Activated naive CD4-positive, alpha-beta T cell treated with anti-CD3 and anti-CD28 coated beads, Interleukin-2, amount 10 ng/mL, durations not matched to agents 7 days and 5 days (primary cell): ENCODE measurements around the gene FECH.

Experiments used
- CTCF ChIA-PET: fragments of 350-600 bp; sonication (Branson Sonifier 250); formaldehyde crosslinking; loops from one replicate; lab custom pipeline; 2021; ENCODE audit warnings: antibody characterized with exemption; lab: Charles Lee
- DNase-seq: peaks from one replicate; pipeline ENCODE4 v3.0.0-alpha.2; 2020
- H3K27ac Mint-ChIP-seq: one replicate; pipeline ENCODE4 v1.8.0; 2021; ENCODE audit warnings: mild to moderate bottlenecking, moderate library complexity, mixed read lengths
- H3K27me3 Mint-ChIP-seq: one replicate; pipeline ENCODE4 v1.8.0; 2021; ENCODE audit warnings: mild to moderate bottlenecking, mixed read lengths
- H3K36me3 Mint-ChIP-seq: one replicate; pipeline ENCODE4 v1.8.0; 2021; ENCODE audit warnings: mixed read lengths
- H3K4me1 Mint-ChIP-seq: one replicate; pipeline ENCODE4 v1.8.0; 2021; ENCODE audit warnings: mixed read lengths
- H3K4me3 Mint-ChIP-seq: one replicate; pipeline ENCODE4 v1.8.0; 2021; ENCODE audit warnings: mild to moderate bottlenecking, moderate library complexity, mixed read lengths
- H3K9me3 Mint-ChIP-seq: one replicate; pipeline ENCODE4 v1.8.0; 2021; ENCODE audit warnings: mixed read lengths

FECH gene

GRCh38 chr18:57586251-57587049 lies at the start of gene FECH:
Gene FECH (minus strand): TSS chr18:57586702. CDS start chr18:57586620, 82 bp downstream.
- DNase-seq: peak; percentile 78
- CTCF ChIA-PET: no interaction called here
- no peaks in the 10 kb centered on the region for H3K27me3 Mint-ChIP-seq
- H3K4me1 Mint-ChIP-seq: peaks cover 27% of the 10 kb centered on the region
- H3K9me3 Mint-ChIP-seq: no peaks in the 10 kb centered on the region
- peak within 1 kb of the TSS; percentile 85 for H3K4me3 Mint-ChIP-seq
- H3K36me3 Mint-ChIP-seq: peaks cover 8% of the 10 kb centered on the region
- H3K27ac Mint-ChIP-seq: peak within 1 kb of the TSS; percentile 66

GRCh38 chr18:57635003-57635822 lies 48.7 kb upstream of the FECH start:
- no peak for DNase-seq
- H3K27ac Mint-ChIP-seq: no peak overlapping the region
- CTCF ChIA-PET: interaction anchor here (1.1 kb wide), 1 partner anchor 13 kb away, joined by 3 read pairs; no protein-coding TSS in a partner anchor
- H3K27me3 Mint-ChIP-seq: peaks cover 1% of the 10 kb centered on the region
- H3K36me3 Mint-ChIP-seq: peaks cover 3% of the 10 kb centered on the region
- no peaks in the 10 kb centered on the region for H3K9me3 Mint-ChIP-seq
- peaks cover 12% of the 10 kb centered on the region for H3K4me1 Mint-ChIP-seq
- no peak overlapping the region for H3K4me3 Mint-ChIP-seq

- peaks cover 3% of the 10 kb centered on the region for H3K36me3 Mint-ChIP-seq
- no peak for DNase-seq
- no peaks in the 10 kb centered on the region for H3K9me3 Mint-ChIP-seq
- no peak overlapping the region for H3K27ac Mint-ChIP-seq
- CTCF ChIA-PET: interaction anchor here (0.9 to 2.2 kb wide), 2 partner anchors 227 to 250 kb away, joined by 4 to 7 read pairs; no protein-coding TSS in a partner anchor
- H3K4me3 Mint-ChIP-seq: peak overlapping the region; percentile 95
- H3K27me3 Mint-ChIP-seq: peaks cover 5% of the 10 kb centered on the region
- H3K4me1 Mint-ChIP-seq: peaks cover 16% of the 10 kb centered on the region
Observed at GRCh38 chr18:57631697-57632096, 45.2 kb upstream of the FECH start.

- DNase-seq: no peak
Observed at GRCh38 chr18:57630754-57631595, 44.5 kb upstream of the FECH start.

GRCh38 chr18:57630002-57630753 lies 43.7 kb upstream of the FECH start:
- H3K36me3 Mint-ChIP-seq: peaks cover 3% of the 10 kb centered on the region
- H3K27me3 Mint-ChIP-seq: peaks cover 5% of the 10 kb centered on the region
- CTCF ChIA-PET: interaction anchor here (2.2 kb wide), 1 partner anchor 252 kb away, joined by 7 read pairs; no protein-coding TSS in a partner anchor
- DNase-seq: peak; percentile 96
- peaks cover 16% of the 10 kb centered on the region for H3K4me1 Mint-ChIP-seq
- H3K27ac Mint-ChIP-seq: peak overlapping the region; percentile 92
- H3K4me3 Mint-ChIP-seq: peak overlapping the region; percentile 95
- H3K9me3 Mint-ChIP-seq: no peaks in the 10 kb centered on the region

More at GRCh38 chr18:57630754-57631595, 44.5 kb upstream of the FECH start:
- H3K36me3 Mint-ChIP-seq: peaks cover 3% of the 10 kb centered on the region
- CTCF ChIA-PET: interaction anchor here (0.7 to 2.2 kb wide), 3 partner anchors 68 to 251 kb away, joined by 3 to 7 read pairs (median 4); no protein-coding TSS in a partner anchor
- peaks cover 5% of the 10 kb centered on the region for H3K27me3 Mint-ChIP-seq
- no peaks in the 10 kb centered on the region for H3K9me3 Mint-ChIP-seq
- H3K27ac Mint-ChIP-seq: peak overlapping the region; percentile 92
- H3K4me1 Mint-ChIP-seq: peaks cover 16% of the 10 kb centered on the region
- peak overlapping the region; percentile 95 for H3K4me3 Mint-ChIP-seq

- Mint-ChIP-seq H3K27me3 (peaks cover 5% of the 10 kb centered on the region), H3K4me1 (peaks cover 16% of the 10 kb centered on the region), H3K36me3 (peaks cover 3% of the 10 kb centered on the region), H3K27ac (peak overlapping the region; percentile 42), H3K9me3 (no peaks in the 10 kb centered on the region), H3K4me3 (peak overlapping the region; percentile 95)
- CTCF ChIA-PET: interaction anchor here (2.2 kb wide), 1 partner anchor 253 kb away, joined by 7 read pairs; no protein-coding TSS in a partner anchor
- DNase-seq: no peak
Observed at GRCh38 chr18:57629422-57629821, 42.9 kb upstream of the FECH start.

- no peak for DNase-seq
- peaks cover 18% of the 10 kb centered on the region for H3K4me1 Mint-ChIP-seq
- H3K9me3 Mint-ChIP-seq: no peaks in the 10 kb centered on the region
- CTCF ChIA-PET: no interaction called here
- H3K27me3 Mint-ChIP-seq: peaks cover 5% of the 10 kb centered on the region
- no peak overlapping the region for H3K4me3 Mint-ChIP-seq
- H3K36me3 Mint-ChIP-seq: peaks cover 3% of the 10 kb centered on the region
- H3K27ac Mint-ChIP-seq: no peak overlapping the region
Observed at GRCh38 chr18:57627488-57627887, 41.0 kb upstream of the FECH start.

- Mint-ChIP-seq H3K9me3 (no peaks in the 10 kb centered on the region), H3K4me3 (no peak overlapping the region), H3K36me3 (peaks cover 10% of the 10 kb centered on the region), H3K27me3 (peaks cover 7% of the 10 kb centered on the region), H3K27ac (no peak overlapping the region), H3K4me1 (peaks cover 23% of the 10 kb centered on the region)
- CTCF ChIA-PET: no interaction called here
- DNase-seq: no peak
Observed at GRCh38 chr18:57624988-57625387, 38.5 kb upstream of the FECH start.

GRCh38 chr18:57621246-57621604 lies 34.7 kb upstream of the FECH start:
- H3K4me1 Mint-ChIP-seq: peaks cover 38% of the 10 kb centered on the region
- peak overlapping the region; percentile 95 for H3K4me3 Mint-ChIP-seq
- peaks cover 6% of the 10 kb centered on the region for H3K27me3 Mint-ChIP-seq
- CTCF ChIA-PET: no interaction called here
- peak overlapping the region; percentile 99 for H3K27ac Mint-ChIP-seq
- DNase-seq: peak; percentile 52
- H3K36me3 Mint-ChIP-seq: peaks cover 19% of the 10 kb centered on the region
- no peaks in the 10 kb centered on the region for H3K9me3 Mint-ChIP-seq

GRCh38 chr18:57619876-57620275 lies 33.4 kb upstream of the FECH start:
- H3K4me3 Mint-ChIP-seq: peak overlapping the region; percentile 95

GRCh38 chr18:57618910-57619309 lies 32.4 kb upstream of the FECH start:
- H3K27ac Mint-ChIP-seq: no peak overlapping the region
- no peak for DNase-seq
- H3K27me3 Mint-ChIP-seq: peaks cover 6% of the 10 kb centered on the region
- no peaks in the 10 kb centered on the region for H3K9me3 Mint-ChIP-seq
- CTCF ChIA-PET: no interaction called here
- H3K4me1 Mint-ChIP-seq: peaks cover 38% of the 10 kb centered on the region
- peaks cover 26% of the 10 kb centered on the region for H3K36me3 Mint-ChIP-seq
- H3K4me3 Mint-ChIP-seq: no peak overlapping the region

More at GRCh38 chr18:57619876-57620275, 33.4 kb upstream of the FECH start:
- Mint-ChIP-seq H3K4me1 (peaks cover 38% of the 10 kb centered on the region), H3K36me3 (peaks cover 25% of the 10 kb centered on the region), H3K9me3 (no peaks in the 10 kb centered on the region), H3K27ac (peak overlapping the region; percentile 99), H3K27me3 (peaks cover 6% of the 10 kb centered on the region)
- DNase-seq: no peak
- CTCF ChIA-PET: no interaction called here

- no peak overlapping the region for H3K27ac Mint-ChIP-seq
- no peak overlapping the region for H3K4me3 Mint-ChIP-seq
- no peaks in the 10 kb centered on the region for H3K27me3 Mint-ChIP-seq
- no peak for DNase-seq
- peaks cover 62% of the 10 kb centered on the region for H3K36me3 Mint-ChIP-seq
- H3K4me1 Mint-ChIP-seq: no peaks in the 10 kb centered on the region
- CTCF ChIA-PET: no interaction called here
- H3K9me3 Mint-ChIP-seq: no peaks in the 10 kb centered on the region
Observed at GRCh38 chr18:57603871-57604270, 17.4 kb upstream of the FECH start.

GRCh38 chr18:57595347-57595746 lies 8.8 kb upstream of the FECH start:
- CTCF ChIA-PET: no interaction called here
- Mint-ChIP-seq H3K4me1 (peaks cover 6% of the 10 kb centered on the region), H3K27ac (no peak overlapping the region), H3K27me3 (no peaks in the 10 kb centered on the region), H3K36me3 (peaks cover 26% of the 10 kb centered on the region), H3K4me3 (no peak overlapping the region), H3K9me3 (no peaks in the 10 kb centered on the region)
- DNase-seq: no peak
